Activated T-cell treated with anti-CD3 and anti-CD28 coated beads, Interleukin-2, amount 50 U/mL, for 72 hours (primary cell): Measurements from ENCODE around the gene GPR137. TPM values are rescaled to one million over a fixed set of nuclear protein-coding genes. Genes with fewer than 3 reads are reported as not detected.
A peak's percentile ranks its signal among the peaks of the same experiment; 100 is the strongest.

Experiments
- ATAC-seq, 2 donors: fragments of 150-1000 bp; cut with Tn5 transposase; replicated peaks in 1 of 2; 2 replicates each; pipeline ENCODE4 v1.10.0; 2021; ENCODE audit warnings: moderate library complexity in 2 of 2, mild to moderate bottlenecking in 1 of 2
- DNase-seq, 2 donors: peaks; one replicate each; pipeline ENCODE4 v3.0.0; 2021 to 2022; ENCODE audit warnings: mixed read lengths in 1 of 2
- H3K27ac Mint-ChIP-seq: one replicate; pipeline ENCODE4 v1.8.0; 2022; ENCODE audit warnings: mild to moderate bottlenecking, moderate library complexity, mixed read lengths
- H3K27me3 Mint-ChIP-seq: one replicate; pipeline ENCODE4 v1.8.0; 2022; ENCODE audit warnings: low read depth, mixed read lengths
- H3K36me3 Mint-ChIP-seq, 2 donors: one replicate each; pipeline ENCODE4 v1.8.0; 2022; ENCODE audit warnings: mixed read lengths in 2 of 2, mild to moderate bottlenecking in 1 of 2; ENCODE audit not compliant: insufficient read depth in 2 of 2
- H3K4me1 Mint-ChIP-seq: one replicate; pipeline ENCODE4 v1.8.0; 2022; ENCODE audit warnings: low read depth, mixed read lengths
- H3K4me3 Mint-ChIP-seq, 2 donors: one replicate each; pipeline ENCODE4 v1.8.0; 2022; ENCODE audit warnings: mild to moderate bottlenecking in 2 of 2, mixed read lengths in 2 of 2, moderate library complexity in 2 of 2
- H3K9me3 Mint-ChIP-seq, 2 donors: one replicate each; pipeline ENCODE4 v1.8.0; 2022; ENCODE audit warnings: mixed read lengths in 2 of 2
- total RNA-seq, 2 donors: library from RNA; stranded (reverse); gene quantifications; one replicate each; pipeline ENCODE4 v1.2.3, GENCODE V29; 2022

The GPR137 gene
- total RNA-seq, 2 donors from 2014 or later, result 57.1 to 67.4 TPM

- DNase-seq (peak in 1 of 2 donors; percentile 22), ATAC-seq (no peak)
- no peaks in the 10 kb centered on the region for H3K9me3 Mint-ChIP-seq
- no peaks in the 10 kb centered on the region for H3K27me3 Mint-ChIP-seq
- peak overlapping the region; percentile 80 for H3K27ac Mint-ChIP-seq
- no peaks in the 10 kb centered on the region for H3K36me3 Mint-ChIP-seq
- H3K4me1 Mint-ChIP-seq, result peaks cover 32% of the 10 kb centered on the region
- H3K4me3 Mint-ChIP-seq, result peak overlapping the region; percentile 95
Measured at GRCh38 chr11:64252003-64252872, 33.4 kb upstream of the GPR137 start.

- ATAC-seq (no peak), DNase-seq (no peak)
- no peaks in the 10 kb centered on the region for H3K27me3 Mint-ChIP-seq
- peak overlapping the region in 1 of 2 donors; percentile 95 for H3K4me3 Mint-ChIP-seq
- H3K36me3 Mint-ChIP-seq, result peaks cover 0 to 1% of the 10 kb centered on the region in 2 donors
- H3K27ac Mint-ChIP-seq, result no peak overlapping the region
- H3K9me3 Mint-ChIP-seq, result no peaks in the 10 kb centered on the region
- peaks cover 27% of the 10 kb centered on the region for H3K4me1 Mint-ChIP-seq
Measured at GRCh38 chr11:64253043-64253442, 32.6 kb upstream of the GPR137 start.

- peaks cover 0 to 1% of the 10 kb centered on the region in 2 donors for H3K36me3 Mint-ChIP-seq
- ATAC-seq (no peak), DNase-seq (no peak)
- H3K27ac Mint-ChIP-seq, result no peak overlapping the region
- H3K9me3 Mint-ChIP-seq, result no peaks in the 10 kb centered on the region
- peaks cover 25% of the 10 kb centered on the region for H3K4me1 Mint-ChIP-seq
- no peak overlapping the region for H3K4me3 Mint-ChIP-seq
- no peaks in the 10 kb centered on the region for H3K27me3 Mint-ChIP-seq
Measured at GRCh38 chr11:64253481-64253880, 32.2 kb upstream of the GPR137 start.

GRCh38 chr11:64254326-64254725 is 31.3 kb upstream of the GPR137 start:
- Mint-ChIP-seq H3K27ac (no peak overlapping the region), H3K27me3 (no peaks in the 10 kb centered on the region), H3K4me3 (no peak overlapping the region), H3K4me1 (peaks cover 26% of the 10 kb centered on the region), H3K9me3 (no peaks in the 10 kb centered on the region), H3K36me3 (peaks cover 0 to 1% of the 10 kb centered on the region in 2 donors)
- ATAC-seq (no peak), DNase-seq (no peak)

GRCh38 chr11:64255135-64256128 is 30.2 kb upstream of the GPR137 start:
- ATAC-seq, result no peak
- Mint-ChIP-seq H3K36me3 (peaks cover 2 to 3% of the 10 kb centered on the region in 2 donors), H3K4me1 (peaks cover 26% of the 10 kb centered on the region), H3K27me3 (no peaks in the 10 kb centered on the region), H3K4me3 (no peak overlapping the region), H3K27ac (no peak overlapping the region), H3K9me3 (no peaks in the 10 kb centered on the region)
- no peak for DNase-seq

- Mint-ChIP-seq H3K27me3 (no peaks in the 10 kb centered on the region), H3K4me3 (no peak overlapping the region), H3K27ac (no peak overlapping the region), H3K4me1 (peaks cover 21% of the 10 kb centered on the region), H3K9me3 (no peaks in the 10 kb centered on the region), H3K36me3 (peaks cover 2 to 3% of the 10 kb centered on the region in 2 donors)
- ATAC-seq (no peak), DNase-seq (no peak)
Measured at GRCh38 chr11:64256300-64256699, 29.3 kb upstream of the GPR137 start.

GRCh38 chr11:64258356-64258755 is 27.3 kb upstream of the GPR137 start:
- Mint-ChIP-seq H3K4me3 (no peak overlapping the region), H3K4me1 (peaks cover 12% of the 10 kb centered on the region), H3K27me3 (no peaks in the 10 kb centered on the region), H3K9me3 (no peaks in the 10 kb centered on the region), H3K27ac (no peak overlapping the region), H3K36me3 (peaks cover 2 to 3% of the 10 kb centered on the region in 2 donors)
- ATAC-seq, result no peak
- no peak for DNase-seq

GRCh38 chr11:64258946-64259532 is 26.6 kb upstream of the GPR137 start:
- Mint-ChIP-seq H3K4me3 (no peak overlapping the region), H3K36me3 (peaks cover 2 to 3% of the 10 kb centered on the region in 2 donors), H3K27ac (no peak overlapping the region), H3K9me3 (no peaks in the 10 kb centered on the region), H3K27me3 (no peaks in the 10 kb centered on the region), H3K4me1 (peaks cover 12% of the 10 kb centered on the region)
- ATAC-seq, result no peak
- DNase-seq, result no peak

- no peak for DNase-seq
- Mint-ChIP-seq H3K27me3 (no peaks in the 10 kb centered on the region), H3K9me3 (no peaks in the 10 kb centered on the region), H3K4me1 (peaks cover 12% of the 10 kb centered on the region), H3K4me3 (no peak overlapping the region), H3K27ac (peak overlapping the region; percentile 27), H3K36me3 (peaks cover 2 to 3% of the 10 kb centered on the region in 2 donors)
- ATAC-seq, result peak; percentile 25 to 37
Measured at GRCh38 chr11:64259533-64260067, 26.0 kb upstream of the GPR137 start.

- ATAC-seq (no peak), DNase-seq (no peak)
- H3K4me3 Mint-ChIP-seq, result no peak overlapping the region
- H3K27me3 Mint-ChIP-seq, result no peaks in the 10 kb centered on the region
- peaks cover 12% of the 10 kb centered on the region for H3K4me1 Mint-ChIP-seq
- H3K9me3 Mint-ChIP-seq, result no peaks in the 10 kb centered on the region
- H3K36me3 Mint-ChIP-seq, result peaks cover 2 to 3% of the 10 kb centered on the region in 2 donors
- peak overlapping the region; percentile 27 for H3K27ac Mint-ChIP-seq
Measured at GRCh38 chr11:64260147-64260708, 25.4 kb upstream of the GPR137 start.

GRCh38 chr11:64261556-64262080 is 24.0 kb upstream of the GPR137 start:
- Mint-ChIP-seq H3K4me3 (no peak overlapping the region), H3K9me3 (no peaks in the 10 kb centered on the region), H3K27me3 (no peaks in the 10 kb centered on the region), H3K4me1 (peaks cover 12% of the 10 kb centered on the region), H3K27ac (no peak overlapping the region), H3K36me3 (peaks cover 2 to 3% of the 10 kb centered on the region in 2 donors)
- no peak for ATAC-seq
- DNase-seq, result no peak
